Hindlimb muscle (tissue), 1 donor: ENCODE results near the gene TMEM150A. TPM values are rescaled to one million over a fixed set of nuclear protein-coding genes. Genes with fewer than 3 reads are reported as not detected.
A peak's percentile ranks its signal among the peaks of the same experiment; 100 is the strongest.
"Not testable (repeated sequence)": the region's sequence is repeated elsewhere in the genome, so short reads cannot be mapped to it uniquely, and the experiment has no call there.

Experiments used
- DNase-seq: peaks from one replicate; pipeline ENCODE4 v3.0.0-alpha.2; 2013
- polyA plus RNA-seq: library from polyadenylated mRNA; unstranded; fragments of 120-200 nt; gene quantifications from one replicate; pipeline ENCODE4 v1.2.1, GENCODE V29; 2013; ENCODE audit not compliant: insufficient read length

Gene TMEM150A, protein sequence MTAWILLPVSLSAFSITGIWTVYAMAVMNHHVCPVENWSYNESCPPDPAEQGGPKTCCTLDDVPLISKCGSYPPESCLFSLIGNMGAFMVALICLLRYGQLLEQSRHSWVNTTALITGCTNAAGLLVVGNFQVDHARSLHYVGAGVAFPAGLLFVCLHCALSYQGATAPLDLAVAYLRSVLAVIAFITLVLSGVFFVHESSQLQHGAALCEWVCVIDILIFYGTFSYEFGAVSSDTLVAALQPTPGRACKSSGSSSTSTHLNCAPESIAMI
- polyA plus RNA-seq, result 11.7 TPM

DNA sequence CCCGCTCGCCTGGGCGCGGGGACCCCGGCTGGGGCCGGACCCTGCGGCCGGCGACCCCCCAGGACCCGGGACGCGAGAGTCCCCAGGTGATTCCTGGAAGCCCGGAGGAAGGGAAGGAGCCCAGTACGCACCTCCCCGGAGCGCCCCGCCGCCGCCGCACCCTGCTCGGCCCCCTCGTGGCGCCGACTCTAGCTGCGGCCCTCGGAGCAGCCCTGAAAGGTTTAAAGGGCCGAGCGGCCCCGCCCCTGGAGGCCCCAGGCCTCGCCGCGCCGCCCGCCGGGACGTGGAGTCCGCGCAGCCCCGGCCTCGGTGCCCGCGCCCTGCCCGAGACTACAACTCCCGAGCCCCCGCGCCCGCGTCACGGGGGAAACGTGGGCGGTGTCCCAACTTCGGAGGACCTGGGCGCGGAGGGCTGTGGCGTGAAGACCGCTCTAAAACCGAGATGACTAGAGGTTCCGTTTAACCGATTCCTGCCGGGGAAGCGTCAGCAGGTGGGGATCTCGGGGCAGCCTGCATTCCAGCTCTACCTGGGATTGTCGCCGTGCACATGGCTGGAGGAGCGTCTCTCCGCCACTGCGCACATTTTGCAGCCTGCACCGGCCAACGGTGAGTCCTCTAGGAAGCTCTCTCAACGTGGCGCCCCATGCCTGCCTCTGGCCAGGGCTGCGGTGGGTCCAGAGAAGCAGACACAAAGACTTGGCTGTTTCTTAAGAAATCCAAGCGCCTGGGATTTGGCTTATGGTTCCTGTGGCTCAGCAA is at the start of gene TMEM150A:
Gene TMEM150A, minus strand, starts transcription at position 223 of the 759 bp plus-strand sequence. CDS start 750 bp downstream, outside the sequence.
- DNase-seq, result peak; percentile 92

DNA sequence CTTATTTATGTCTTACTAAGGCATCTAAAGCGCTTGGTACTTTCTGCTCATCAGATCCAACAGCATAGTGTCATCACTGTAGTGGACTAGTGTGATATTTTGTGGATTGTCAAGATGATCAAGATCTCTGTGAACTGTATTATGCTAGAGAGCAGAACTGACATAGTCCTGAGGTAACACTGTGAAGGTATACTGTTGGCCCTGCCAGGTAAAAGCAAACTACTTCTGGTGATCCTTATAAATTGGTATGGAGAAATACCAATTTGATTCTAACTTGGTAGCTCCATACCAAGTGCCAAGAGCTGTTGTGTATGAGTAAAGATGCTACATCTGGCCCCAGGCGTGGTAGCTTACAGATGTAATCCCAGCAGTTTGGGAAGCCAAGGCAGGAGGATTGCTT is 49.6 kb upstream of the TMEM150A start:
- DNase-seq, result no peak

DNA sequence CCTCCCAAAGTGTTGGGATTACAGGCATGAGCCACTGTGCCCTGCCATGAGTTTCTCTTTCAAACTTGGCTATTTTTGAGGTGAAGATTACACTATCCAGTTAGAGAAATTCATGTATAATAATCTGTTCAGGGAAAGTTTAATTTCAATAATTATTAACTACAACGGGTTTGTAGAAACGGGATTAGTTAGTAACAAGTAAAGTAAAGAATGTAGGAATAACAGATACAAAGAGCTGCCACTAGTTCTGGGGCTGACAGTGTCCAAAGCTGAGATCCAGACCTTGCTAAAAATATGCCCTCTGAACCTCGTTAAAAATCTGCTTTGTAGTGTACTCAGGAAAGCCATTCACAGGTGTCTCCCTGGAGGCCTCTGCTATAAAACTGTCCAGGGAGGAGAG is 48.6 kb upstream of the TMEM150A start:
- DNase-seq, result no peak

DNA sequence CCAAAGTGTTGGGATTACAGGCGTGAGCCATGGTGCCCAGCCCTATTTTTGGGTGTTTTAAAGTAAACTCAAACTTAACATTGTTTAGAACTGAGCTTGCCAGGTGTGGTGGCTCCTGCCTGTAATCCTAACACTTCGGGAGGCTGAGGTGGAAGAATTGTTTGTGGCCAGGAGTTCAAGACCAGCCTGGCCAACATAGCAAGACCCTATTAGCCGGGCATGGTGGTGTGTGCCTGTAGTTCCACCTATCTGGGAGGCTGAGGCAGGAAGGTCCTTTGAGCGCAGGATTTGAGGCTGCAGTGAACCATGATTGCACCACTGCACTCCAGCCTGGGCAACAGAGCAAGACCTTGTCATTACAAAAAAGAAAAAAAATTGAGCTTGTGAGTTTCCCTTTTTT is 48.0 kb upstream of the TMEM150A start:
- DNase-seq, result no peak

DNA sequence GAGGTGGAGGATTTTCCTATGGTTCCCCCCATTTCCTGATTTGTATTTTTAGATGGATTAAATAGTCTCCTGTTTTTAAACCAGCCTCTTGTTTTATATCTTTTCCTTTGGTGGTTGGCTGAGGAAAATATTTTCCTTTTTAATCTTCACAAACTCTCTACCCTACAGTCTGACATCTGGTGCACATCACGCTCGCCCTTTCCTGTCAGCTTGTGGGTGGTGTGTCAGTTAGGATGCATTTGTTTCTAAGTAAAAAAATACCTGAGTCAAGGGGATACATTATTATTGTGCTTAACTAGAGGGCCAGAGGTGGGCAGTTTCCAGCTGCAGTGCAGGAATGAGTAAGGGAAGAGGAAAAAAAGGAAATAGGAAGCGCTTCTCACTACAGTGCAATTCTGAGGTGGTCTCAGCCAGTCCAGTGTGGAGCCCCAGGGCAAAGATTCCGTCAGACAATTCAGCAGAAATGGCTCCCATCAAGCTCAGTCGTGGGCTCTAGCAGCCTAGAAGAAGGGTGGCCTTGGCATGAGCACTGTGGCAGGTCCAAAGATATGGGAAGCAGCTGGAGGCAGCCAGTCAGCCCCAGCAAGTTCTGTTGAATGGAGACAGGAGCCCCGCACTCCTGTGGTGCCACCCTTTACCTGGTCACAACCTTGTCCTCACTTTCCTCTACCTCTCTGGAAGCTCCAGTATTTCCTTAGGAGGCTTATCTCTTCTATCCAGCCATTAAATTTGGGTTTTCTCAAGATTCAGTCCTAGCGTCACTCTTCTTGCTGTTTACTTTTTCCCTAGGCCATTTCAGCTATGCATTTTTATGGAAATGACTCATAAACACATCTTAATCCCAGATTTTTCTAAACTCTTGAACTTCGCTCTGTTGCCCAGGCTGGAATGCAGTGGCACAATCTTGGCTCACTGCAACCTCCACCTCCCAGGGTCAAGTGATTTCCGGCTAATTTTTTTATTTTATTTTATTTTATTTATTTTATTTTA is 47.0 kb upstream of the TMEM150A start:
- DNase-seq, result no peak

DNA sequence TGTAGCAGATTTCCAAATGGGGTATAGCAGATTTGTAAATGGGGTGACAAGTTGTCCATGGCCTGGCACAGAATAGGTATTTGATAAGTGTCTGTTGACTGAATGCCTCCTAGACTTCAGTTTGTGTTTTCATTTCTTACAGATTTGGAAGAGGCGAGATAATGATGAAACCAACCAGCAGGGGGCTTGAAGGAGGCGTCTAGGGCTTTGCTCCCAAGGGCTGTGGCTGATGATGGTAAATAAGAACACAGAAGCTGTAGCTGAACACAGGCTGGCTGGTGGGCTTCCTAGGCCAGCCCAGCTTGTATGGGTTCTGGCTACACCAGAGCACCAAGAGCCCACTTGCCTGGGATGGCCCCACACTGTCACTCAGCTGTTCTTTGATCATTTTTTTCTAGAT is 46.1 kb upstream of the TMEM150A start:
- DNase-seq, result no peak

DNA sequence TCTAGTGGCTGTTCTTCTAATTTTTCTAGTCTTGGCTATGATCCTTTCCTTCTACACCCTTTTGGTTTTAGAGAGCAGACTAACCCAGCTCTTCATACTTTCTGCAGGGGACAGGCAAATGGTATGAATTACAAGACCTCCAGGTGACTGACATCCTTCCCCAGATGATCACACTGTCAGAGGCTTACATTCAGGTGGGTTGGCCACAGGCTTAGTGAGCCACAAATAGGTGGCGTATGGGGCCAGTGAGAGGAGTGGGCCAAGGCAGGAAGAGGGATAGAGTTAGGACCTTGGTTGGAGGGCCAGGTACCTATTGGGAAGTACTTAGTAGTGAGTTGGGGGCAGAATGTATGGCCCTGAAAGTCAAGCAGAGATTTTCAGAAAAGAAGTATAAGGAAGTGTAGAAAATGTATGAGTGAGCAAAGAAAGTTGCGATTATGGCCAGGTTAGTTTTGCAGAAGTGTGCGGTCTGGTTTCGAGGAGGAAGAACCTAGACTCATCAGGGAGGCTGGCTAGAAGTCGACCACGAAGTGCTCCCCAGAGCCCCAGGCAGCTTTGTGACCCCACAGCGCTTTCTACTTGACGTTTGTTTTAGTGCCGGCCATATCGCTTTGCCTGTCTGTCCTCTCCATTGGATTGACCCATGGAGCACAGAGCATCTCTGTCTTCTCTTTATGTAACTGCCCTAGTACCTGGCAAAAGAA is 45.5 kb upstream of the TMEM150A start:
- no peak for DNase-seq

DNA sequence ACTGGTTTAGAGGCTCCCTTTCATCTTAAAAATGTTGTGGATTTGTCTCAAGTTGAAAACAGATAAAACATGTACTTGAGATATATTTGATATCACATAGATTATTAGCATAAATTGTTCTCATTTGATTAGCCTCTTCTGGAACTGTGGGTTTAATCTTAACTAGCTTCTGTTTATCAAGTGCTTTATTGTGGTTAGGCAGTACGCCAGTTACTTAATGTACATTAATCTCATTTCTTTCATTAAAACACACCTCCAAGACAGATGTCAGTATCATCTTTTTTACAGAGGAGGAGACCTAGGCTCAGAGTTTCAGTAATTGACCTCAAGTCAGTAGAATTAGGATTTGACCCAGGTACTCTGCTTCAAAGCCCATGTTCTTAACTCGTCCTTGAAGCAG is 43.7 kb upstream of the TMEM150A start:
- no peak for DNase-seq

DNA sequence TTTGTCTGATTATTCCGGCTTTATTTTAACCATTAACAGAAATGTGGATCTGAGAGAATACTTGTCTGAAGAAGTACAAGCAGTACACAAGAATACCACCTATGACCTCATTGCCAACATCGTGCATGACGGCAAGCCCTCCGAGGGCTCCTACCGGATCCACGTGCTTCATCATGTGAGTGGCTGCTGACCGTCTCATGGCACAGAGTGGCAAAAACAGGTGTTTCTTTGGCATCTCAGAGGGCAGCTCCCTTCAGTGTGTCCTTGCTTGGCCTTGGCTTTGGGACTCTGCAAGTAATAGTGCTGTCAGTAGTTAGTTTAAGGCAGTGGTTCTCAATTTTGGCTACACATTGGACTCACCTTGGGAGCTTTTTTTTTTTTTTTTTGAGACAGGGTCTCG is 42.4 kb upstream of the TMEM150A start:
- DNase-seq, result no peak

DNA sequence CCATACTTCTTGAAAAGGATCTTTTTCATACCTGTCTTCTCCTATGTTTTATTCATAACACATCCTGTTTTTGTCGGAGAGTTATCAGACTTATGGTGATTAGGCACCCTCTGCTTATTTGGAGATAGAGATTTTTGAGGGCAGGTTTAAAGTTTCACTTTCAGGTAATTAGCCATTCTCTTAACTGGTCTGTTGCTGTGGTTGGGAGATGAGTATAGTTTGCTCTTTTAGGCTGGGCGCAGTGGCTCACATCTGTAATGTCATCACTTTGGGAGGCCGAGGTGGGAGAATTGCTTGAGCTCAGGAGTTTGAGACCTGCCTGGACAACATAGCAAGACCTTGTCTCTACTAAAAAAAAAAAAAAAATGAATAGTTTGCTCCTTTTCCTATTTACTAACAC is 40.2 kb upstream of the TMEM150A start:
- DNase-seq, result no peak

DNA sequence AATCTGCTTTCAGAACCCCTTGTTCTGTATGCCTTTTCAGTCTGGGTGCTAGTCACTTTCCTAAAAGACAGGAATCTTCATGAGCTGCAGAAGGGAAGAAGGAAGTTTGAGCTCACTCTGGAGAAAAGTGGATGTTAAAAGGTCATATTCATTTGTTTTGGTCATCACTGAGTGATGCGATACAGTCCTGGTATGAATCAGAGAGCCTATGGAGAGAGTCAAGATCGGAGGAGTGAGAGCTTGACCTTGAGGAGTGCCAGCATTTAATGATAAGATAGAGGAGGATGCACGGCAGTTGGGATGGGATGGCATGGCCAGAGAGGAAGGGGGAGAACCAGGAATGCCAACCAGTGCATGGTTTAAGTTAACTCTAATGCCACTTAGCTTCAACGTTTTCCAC is 33.1 kb upstream of the TMEM150A start:
- no peak for DNase-seq

DNA sequence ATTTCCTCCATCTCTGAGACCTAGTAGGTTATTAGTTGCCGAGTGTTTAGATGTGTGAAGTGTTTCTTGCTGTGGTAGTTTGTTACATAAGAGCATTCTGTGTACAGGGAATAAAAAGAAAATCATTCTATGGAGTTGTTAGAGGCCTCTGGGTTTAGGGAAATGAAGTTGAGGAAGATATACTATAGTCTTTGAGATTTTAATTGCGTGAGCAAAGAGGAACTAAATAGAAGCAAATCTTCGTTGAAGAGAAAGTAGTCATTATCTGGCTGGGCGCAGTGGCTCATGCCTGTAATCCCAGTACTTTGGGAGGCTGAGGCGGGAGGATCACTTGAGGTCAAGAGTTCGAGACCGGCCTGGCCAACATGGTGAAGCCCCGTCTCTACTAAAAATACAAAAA is 32.5 kb upstream of the TMEM150A start:
- no peak for DNase-seq

DNA sequence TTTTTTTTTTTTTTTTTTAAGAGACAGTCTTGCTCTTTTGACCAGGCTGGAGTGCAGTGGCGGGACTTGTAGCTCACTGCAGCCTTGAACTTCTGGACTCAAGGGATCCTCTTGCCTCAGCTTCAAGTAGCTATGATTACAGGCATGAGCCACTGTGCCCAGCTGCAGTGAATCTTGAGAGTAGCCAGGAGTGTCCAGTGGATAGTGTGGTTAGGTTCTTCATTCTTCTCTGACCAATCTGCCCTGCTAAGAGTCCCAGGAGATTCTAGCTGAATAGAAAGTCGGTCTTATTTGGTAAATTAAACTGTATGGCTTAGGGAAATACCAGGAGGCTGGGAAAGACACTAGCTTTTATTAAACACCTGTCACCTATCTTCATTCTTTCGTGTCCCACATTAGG is 28.8 kb upstream of the TMEM150A start:
- DNase-seq, result no peak

DNA sequence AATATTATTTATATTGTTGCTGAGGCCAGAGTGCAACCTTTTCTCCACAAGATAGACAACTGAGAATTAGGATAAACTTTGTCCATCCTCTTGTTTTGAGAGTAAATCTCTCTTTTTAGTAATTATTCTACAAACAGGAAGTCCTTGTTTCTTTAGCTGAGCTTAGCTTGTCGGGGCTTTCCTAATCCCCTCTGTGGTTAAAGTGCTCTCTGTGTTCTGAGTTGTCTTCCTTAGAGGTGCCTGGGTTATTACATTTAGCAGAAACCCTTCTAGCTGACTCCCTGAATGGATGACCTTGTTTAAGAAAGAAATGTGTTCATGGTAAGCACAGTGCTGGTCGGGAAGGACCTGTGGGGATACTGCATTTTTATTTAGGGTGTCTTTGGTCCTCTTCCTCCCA is 26.2 kb upstream of the TMEM150A start:
- DNase-seq, result no peak

DNA sequence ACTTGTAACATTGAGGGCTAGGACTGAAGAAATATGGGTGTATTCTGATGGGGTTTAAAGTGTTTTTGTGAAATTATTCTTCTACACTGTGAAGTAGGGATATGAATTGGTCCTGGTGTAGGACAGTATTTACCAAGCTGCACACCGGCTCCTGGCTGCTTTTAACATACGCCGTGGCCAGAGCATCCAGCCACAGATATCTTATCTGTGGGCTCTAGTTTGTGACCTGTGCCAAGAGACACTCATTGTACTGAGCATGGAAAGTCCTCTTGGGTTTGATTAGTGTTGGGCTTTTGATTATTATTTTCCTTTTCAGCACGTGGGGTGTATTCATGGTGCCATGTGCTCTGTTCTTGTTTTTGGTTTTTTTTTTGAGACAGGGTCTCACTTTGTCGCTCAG is 21.5 kb upstream of the TMEM150A start:
- DNase-seq, result no peak

DNA sequence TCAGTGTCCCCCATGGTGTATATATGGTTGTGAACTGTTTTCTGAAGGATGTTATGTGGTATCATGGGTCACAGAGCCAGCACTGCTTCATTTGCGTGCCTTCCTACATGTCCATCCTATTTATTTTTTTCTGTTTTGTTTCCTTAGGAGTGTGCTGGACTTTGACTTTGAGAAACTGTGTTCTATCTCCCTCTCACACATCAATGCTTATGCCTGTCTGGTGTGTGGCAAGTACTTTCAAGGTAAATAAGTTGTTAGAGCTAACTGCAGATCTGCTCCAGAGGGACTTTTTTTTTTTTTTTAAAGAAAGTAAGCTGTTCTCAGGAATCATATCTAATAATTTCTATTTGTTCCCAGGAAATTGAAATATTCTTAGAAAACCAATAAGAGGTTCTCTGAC is 18.8 kb upstream of the TMEM150A start:
- no peak for DNase-seq

DNA sequence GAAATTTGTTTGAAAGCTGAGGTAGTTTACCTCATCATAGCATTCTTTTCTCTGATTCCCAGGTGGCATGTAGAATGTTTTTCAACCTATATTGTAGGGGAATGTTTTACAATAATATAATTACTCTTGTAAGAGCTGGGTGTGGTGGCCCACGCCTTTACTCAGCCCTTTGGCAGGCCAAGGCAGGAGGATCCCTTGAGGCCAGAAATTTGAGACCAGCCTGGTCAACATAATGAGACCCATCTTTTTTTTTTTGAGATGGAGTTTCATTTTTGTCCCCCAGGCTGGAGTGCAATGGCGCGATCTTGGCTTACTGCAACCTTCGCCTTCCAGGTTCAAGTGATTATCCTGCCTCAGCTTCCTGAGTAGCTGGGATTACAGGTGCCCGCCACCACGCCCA is 17.1 kb upstream of the TMEM150A start:
- DNase-seq, result no peak

DNA sequence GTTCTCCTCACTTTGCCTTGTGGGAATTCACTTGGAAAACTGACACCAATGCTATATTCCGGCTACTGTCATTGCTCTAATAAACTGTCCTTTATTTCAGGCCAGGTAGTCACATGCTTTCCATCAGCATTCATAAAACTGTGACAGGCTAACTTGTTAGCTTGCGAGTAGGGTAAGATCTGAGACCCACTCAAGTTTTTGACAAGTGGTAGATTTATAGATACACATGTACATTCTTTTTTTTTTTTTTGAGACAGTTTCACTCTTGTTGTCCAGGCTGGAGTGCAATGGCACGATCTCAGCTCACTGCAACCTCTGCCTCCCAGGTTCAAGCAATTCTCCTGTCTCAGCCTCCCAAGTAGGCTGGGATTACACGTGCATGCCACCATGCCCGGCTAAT is 15.2 kb upstream of the TMEM150A start:
- DNase-seq, result not testable (repeated sequence)

DNA sequence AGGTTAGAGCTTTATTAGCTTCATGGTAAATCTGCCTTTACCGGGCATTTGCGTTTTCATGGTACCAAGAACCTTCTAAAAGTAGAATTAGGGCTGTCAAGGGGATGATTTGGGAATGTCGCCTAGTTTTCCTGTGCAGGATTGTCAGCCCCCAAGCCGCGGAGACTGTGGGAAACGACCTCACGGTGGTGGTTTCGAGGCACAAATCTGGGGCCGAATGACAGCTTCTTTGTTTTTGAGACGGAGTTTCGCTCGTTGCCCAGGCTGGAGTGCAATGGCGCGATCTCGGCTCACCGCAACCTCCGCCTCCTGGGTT is 12.9 kb upstream of the TMEM150A start:
- DNase-seq, result no peak

DNA sequence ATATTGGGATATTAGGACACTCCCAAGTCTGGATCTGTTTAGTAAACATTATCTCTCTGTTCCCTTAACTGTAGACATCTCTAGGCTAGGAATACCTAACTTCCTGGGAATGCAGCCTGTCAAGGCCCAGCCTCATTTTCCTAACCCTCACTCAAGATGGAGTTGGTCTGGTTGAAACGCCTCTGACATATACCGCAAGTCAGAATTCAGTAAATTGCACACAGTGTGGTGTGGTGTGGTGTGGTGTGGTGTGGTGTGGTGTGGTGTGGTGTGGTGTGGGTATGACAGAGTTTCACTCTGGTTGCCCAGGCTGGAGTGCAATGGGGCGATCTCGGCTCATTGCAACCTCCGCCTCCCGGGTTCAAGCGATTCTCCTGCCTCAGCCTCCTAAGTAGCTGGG is 12.3 kb upstream of the TMEM150A start:
- not testable (repeated sequence) for DNase-seq

DNA sequence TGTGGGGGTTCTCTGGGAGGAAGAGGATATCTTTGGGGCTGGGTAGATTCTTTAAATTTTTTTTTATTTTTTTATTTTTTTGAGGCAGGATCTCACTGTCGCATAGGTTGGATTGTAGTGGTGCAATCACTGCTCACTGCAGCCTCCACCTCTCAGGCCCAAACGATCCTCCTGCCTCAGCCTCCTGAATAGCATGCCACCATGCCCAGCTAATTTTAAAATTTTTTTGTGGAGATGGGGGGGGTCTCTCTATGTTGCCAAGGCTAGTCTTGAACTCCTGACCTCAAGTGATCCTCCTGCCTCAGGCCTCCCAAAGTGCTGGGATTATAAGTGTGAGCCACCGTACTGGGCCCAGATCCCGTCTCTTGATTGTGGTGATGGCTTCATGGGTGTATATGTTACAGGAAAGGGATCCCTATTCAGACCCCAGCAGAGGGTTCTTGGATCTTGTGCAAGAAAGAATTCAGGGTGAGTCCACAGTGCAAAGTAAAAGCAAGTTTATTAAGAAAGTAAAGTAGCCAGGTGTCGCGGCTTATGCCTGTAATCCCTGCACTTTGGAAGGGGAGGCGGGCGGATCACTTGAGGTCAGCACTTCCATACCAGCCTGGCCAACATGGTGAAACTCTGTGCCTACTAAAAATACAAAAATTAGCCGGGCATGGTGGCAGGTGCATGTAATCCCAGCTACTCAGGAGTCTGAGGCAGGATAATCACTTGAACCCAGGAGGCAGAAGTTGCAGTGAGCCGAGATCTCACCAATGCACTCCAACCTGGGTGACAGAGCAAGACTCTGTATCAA is 11.4 kb upstream of the TMEM150A start:
- DNase-seq, result no peak
